ENCODE results near the gene SRSF3.
A peak's percentile ranks its signal among the peaks of the same experiment; 100 is the strongest.
"Not testable (repeated sequence)": the region's sequence is repeated elsewhere in the genome, so short reads cannot be mapped to it uniquely, and the experiment has no call there.

SRSF3 gene

DNA sequence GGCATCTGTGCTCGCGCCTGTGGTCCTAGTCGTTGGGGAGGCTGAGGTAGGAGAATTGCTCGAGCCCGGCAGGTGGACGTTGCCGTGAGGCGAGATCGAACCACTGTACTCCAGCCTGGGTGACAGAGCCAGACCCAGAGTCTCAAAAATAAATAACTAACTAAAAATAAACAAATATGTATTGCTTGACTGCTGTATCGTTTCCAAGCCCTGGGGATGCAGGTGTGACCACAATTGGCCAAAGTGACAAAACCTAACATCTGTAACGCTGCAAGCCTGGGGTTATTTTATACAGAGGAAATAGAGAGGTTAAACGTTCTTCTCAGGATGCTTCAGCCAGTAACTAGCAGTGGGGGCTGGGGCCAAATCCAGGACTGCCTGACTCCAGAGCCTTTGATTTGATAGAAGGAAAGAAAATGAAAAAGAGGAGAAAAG, 1.9 kb upstream of the SRSF3 start:
- H3K4me3 ChIP-seq (ENCODE audit: low read length): peak overlapping the region; percentile 62; the same call in 1 of the 2 replicates

DNA sequence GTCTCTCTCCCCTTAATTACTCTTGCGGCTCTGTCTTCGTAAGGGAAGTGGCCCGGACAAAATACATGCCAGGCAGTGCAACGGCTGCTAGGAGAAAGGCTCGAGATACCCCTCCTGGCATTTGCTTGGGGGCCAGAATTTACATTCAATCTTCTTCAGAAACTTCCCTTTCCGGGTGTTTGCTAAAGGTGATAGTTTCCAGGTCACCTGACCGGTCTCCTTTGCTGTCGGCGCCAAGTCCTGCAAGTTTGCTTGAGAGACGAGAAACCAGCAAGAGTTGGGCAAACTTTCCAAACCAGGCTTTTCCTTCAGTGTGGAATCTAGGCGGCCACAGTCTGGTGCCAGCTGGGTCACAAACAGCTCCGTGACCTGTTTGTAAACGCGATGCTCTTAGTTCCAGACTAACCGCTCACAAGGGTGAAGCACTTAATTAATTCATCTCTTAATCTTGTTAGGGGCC, 563 bp upstream of the SRSF3 start:
- H3K4me3 ChIP-seq (ENCODE audit: low read length): peak overlapping the region; percentile 62
- no peak for TF ChIP-seq ZNF274 (IDR thresholded peaks at IDR 0.05; ENCODE audit: low read depth, low read length)

More for the DNA sequence above, 1.9 kb upstream of the SRSF3 start:
- no peak for TF ChIP-seq ZNF274 (IDR thresholded peaks at IDR 0.05; ENCODE audit: low read depth, low read length)

DNA sequence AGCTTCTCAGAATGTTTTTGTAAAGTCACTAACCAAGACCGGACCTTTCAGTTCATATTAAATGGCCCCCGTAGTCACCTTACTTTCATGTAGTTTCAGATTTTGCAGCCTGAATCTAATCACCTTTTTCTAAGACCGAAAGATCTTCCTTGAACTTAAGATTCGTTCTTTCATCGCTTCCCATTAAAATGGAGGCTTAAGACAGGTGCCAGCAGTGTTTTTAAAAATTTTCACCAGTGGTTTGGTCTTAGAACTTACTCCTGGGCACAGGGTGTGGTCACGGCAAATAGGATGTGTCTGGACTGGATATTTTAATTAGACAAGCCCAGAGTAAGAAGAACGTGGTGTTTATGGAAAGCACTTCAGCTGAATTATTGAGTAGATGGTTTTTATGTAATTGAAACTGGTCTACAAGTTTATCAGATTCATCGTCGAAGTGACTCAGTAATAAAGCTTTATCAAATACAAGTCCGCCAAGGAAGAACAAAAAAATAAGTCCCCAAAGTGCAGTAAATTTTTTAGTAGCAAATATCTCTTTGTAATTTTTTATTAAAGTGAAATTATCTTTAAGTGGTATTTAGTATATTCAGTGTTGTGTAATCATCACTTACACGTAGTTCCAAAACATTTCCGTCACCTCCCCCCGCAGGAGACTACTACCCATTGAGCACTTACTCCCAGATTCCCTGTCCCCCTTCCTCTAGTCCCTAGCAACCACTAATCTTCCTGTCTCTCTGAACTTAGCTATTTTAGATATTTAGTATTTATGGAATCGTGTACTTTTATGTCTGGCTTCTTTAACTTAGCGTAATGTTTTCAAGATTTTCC, 868 bp downstream of the SRSF3 start:
- no peak for TF ChIP-seq ZNF274 (IDR thresholded peaks at IDR 0.05; ENCODE audit: low read depth, low read length)
- H3K4me3 ChIP-seq (ENCODE audit: low read length): peak overlapping the region; percentile 96

DNA sequence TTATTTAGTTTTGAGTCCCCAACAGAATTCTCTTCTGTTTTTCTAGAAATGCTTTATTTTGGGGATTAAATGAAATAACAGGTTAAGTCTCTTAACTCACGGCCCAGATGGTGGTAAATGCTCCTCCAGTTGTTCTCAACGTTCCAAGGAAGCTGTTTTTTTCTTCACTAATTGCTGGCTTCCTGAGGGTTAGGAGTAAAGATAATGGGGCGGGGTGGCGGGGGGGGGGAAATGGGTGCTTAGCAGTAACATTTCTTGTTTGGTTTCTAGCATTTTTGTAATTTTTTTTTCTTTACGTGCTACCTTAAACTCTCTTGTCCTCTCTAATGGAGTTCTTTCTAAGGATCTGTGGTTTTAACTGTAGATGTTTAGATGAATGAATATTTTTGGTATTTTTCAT, 2.2 kb downstream of the SRSF3 start:
- peak overlapping the region; percentile 96 for H3K4me3 ChIP-seq (ENCODE audit: low read length)
- TF ChIP-seq ZNF274 (IDR thresholded peaks at IDR 0.05; ENCODE audit: low read depth, low read length): no peak

DNA sequence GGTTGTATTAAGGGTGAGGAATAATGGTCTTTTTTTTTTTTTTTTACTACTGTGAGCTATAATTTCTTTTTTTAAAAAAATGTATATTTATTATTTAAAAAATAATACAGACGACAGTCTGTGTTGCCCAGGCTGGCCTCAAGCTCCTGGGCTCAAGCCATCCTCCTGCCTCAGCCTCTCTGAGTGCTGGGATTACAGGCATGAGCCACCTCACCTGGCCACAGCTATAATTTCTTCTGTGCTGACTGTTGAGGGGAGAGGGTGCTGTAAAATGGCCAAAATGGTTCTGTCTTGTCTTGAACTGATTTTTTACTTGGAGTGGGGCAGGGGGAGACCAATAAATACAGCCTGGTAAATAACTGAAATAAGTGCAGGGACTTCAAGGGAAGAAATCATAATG, 3.6 kb downstream of the SRSF3 start:
- peak overlapping the region; percentile 96 for H3K4me3 ChIP-seq (ENCODE audit: low read length)
- TF ChIP-seq ZNF274 (IDR thresholded peaks at IDR 0.05; ENCODE audit: low read depth, low read length): no peak

DNA sequence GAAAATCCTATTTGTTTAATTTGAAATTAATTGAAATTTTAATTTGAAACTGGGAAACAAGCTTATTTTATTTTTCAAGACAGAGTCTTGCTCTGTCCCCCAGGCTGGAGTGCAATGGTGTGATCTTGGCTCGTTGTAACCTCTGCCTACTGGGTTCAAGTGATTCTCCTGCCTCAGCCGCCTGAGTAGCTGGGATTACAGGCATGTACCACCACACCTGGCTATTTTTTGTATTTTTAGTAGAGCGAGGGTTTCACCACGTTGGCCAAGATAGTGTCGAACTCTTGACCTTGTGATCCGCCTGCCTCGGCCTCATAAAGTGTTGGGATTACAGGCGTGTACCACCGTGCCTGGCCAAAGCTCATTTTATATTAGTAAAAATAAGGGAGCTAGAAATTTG, 4.2 kb downstream of the SRSF3 start:
- TF ChIP-seq ZNF274 (IDR thresholded peaks at IDR 0.05; ENCODE audit: low read depth, low read length): no peak
- peak overlapping the region; percentile 96 for H3K4me3 ChIP-seq (ENCODE audit: low read length)

DNA sequence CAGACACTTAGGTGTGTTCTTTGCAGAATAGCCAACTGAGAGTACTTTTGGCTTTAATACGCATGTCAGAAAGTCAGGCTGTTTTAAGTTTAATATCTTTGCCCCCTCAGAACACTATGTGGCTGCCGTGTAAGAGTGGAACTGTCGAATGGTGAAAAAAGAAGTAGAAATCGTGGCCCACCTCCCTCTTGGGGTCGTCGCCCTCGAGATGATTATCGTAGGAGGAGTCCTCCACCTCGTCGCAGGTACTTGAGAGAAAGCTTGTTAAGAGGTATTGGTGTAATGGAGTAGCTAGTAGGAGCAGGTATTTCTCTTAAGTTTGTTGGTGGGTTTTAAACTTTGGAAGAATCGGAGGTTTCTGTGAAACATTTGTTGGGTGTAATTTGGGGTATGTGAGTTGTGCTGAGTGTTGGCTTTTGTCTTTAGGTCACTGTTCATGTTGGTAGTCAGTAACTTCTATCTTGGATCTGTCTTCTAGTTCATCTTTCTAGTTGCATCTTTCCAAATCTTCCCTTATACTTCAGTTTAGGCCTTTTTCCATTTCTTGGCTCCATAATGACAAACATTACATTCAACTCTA, 4.7 kb downstream of the SRSF3 start:
- no peak for TF ChIP-seq ZNF274 (IDR thresholded peaks at IDR 0.05; ENCODE audit: low read depth, low read length)
- peak overlapping the region; percentile 96 for H3K4me3 ChIP-seq (ENCODE audit: low read length)

DNA sequence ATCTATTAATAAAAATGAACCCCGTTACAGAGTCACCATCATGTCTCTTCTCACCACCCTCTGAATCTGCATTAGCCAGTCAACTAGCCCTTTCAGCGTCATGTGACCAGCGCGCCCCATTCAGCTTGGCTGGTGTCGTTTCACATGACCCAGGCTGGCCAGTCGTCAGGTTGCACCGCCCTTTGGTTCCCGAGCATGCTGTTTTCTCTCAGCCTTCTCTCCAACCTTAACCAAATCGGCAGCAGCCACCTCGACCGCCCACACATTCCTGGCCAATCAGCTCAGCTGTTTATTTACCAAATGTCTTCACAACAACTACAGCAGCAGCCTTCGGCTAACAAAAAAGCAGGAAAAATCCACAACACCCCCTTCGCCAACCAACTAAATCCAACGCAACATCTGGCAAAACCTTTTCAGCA, 5.6 kb downstream of the SRSF3 start:
- H3K4me3 ChIP-seq (ENCODE audit: low read length): peak overlapping the region; percentile 2
- TF ChIP-seq ZNF274 (IDR thresholded peaks at IDR 0.05; ENCODE audit: low read depth, low read length): no peak

DNA sequence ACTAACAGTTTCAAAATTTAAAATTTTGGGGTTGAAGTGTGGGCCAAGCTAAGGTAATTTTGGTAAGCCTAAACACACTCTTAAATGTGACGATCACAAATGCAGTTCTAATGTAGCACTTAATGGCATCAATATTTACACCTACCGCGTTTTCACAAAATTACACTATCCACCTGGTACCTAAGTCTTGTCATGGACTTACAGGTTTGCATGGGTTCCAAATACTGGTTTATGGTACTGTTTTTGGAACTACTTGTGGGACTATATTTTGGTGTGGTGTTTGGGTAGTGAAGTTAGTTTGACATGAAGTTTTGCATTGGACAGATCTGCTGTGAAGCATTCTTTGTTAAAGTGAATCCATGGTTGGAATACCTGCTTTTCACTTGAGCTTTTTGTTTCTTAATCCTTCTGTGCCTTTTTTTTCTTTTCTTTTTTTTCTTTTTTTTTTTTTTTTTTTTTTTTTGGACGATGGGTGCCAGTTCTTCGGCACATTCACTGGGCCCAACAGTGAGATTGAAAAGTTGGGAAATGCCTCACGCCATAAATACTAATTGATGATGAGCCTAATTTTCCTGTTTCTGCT, 6.5 kb downstream of the SRSF3 start:
- peak overlapping the region; percentile 26; the same call in 1 of the 2 replicates for H3K4me3 ChIP-seq (ENCODE audit: low read length)

DNA sequence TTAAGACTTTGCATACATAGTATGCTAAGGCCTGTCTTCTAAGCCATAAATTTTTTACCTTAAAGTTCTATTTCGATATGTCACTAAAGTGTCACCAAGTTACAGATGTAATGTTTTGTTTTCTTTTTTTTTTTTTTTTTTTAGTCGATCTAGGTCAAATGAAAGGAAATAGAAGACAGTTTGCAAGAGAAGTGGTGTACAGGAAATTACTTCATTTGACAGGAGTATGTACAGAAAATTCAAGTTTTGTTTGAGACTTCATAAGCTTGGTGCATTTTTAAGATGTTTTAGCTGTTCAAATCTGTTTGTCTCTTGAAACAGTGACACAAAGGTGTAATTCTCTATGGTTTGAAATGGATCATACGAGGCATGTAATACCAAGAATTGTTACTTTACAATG, 7.7 kb downstream of the SRSF3 start:
- H3K4me3 ChIP-seq (ENCODE audit: low read length): not testable (repeated sequence)

More for the DNA sequence above, 6.5 kb downstream of the SRSF3 start:
- no peak for TF ChIP-seq ZNF274 (IDR thresholded peaks at IDR 0.05; ENCODE audit: low read depth, low read length)

DNA sequence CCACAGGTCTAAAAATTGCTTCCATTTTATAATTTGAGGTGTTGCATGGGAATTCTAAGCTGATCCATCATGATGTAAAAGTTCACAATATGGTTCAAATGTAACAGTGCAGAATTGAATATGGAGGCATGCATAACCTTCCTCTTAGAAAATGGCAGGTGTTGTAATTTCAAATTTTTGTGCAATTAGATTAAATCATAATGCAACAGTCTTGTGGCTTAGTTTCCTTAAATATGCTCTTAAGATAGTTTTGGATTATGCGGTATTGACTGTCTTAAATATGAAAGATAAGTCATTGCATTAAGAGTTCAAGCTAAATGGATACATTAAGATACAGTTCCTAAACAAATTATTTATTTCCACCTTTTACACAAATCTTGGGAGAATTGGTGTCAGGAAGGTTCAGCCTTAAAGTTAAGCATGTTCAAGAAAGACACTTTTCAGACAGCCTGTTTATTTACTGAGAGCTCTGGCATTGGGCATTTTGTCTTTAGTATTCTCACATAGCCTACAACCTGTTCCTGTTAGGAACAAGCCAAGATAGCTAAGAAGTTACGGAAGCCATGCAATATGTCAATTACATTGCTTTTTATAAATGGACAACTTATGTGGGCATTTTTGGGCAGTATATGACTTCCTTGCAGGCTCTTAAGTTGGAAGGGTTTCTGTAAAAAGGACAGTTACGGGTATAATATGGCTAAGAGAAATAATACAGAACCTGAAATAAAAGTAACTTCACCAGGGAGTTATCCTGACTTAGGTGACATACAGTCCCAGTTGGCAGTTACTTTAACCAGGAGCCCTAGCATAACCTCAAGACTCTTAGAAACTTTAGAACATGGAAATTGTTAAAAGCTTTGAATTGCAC, 9.3 kb downstream of the SRSF3 start:
- no peak for TF ChIP-seq ZNF274 (IDR thresholded peaks at IDR 0.05; ENCODE audit: low read depth, low read length)
- no peak overlapping the region for H3K4me3 ChIP-seq (ENCODE audit: low read length)

DNA sequence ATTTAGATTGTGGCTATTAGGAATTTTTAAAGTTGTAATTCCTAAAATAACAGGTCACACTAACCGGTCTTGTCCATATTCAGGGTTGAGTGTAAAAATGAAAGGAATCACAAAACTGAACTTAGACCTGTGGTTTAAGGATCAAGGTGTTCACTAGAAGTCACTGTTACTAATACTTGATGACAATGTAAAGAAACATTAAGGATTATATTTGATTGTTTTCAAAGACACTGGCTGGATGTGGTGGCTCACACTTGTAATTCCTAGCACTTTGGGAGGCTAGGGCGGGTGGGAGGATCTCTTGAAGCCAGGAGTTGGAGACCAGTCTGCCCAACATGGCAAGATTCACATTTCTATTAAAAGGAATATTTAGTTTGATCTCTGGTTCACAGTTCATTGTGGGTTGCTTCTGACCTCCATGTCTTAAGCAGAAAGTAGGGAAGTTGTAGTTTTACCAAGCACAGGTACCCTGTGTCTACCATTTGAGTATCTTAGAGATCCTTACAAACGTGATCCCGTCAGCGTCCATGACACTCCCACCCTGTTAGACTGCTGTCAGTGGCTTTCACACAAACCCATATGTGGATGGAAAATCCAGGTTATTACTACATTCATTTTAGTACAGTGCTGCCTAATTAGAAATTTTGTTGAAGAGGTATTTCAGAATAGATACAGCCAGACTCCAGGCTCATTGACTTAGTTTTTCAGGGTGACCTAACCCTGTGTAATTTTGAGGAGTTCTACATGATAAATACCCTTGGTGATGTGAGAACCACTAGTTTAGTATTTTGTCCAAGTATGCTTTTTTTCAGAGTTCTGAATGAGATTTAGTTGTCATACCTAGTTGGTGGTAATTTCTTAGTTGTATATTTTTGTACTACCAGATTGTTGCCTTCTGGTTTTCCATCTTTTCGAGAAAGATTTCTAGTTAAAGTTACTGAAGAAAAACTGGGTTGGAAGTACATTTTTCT, 10.2 kb downstream of the SRSF3 start:
- H3K4me3 ChIP-seq (ENCODE audit: low read length): no peak overlapping the region
- TF ChIP-seq ZNF274 (IDR thresholded peaks at IDR 0.05; ENCODE audit: low read depth, low read length): no peak

DNA sequence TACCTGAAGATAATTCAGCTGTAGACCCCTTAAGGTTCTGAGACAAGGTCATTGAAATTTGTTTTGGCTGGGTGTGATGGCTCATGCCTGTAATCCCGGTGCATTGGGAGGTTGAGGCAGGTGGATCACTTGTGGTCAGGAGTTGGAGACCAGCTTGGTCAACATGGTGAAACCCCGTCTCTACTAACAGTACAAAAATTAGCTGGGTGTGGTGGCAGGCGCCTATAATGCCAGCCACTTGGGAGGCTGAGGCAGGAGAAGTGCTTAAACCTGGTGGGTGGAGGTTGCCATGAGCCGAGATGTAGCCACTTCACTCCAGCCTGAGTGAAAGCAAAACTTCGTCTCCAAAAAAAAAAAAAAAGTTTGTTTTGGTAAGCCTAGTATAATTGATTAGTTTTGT, 11.0 kb downstream of the SRSF3 start:
- no peak for TF ChIP-seq ZNF274 (IDR thresholded peaks at IDR 0.05; ENCODE audit: low read depth, low read length)
- no peak overlapping the region for H3K4me3 ChIP-seq (ENCODE audit: low read length)

Measured in GM08714 (cell line).